ENCODE measurements around the gene USP49. TPM values are rescaled to one million over a fixed set of nuclear protein-coding genes. Genes with fewer than 3 reads are reported as not detected.
A peak's percentile ranks its signal among the peaks of the same experiment; 100 is the strongest.

Gene USP49
- total RNA-seq, 1 experiment from 2014 or later = 2.3 TPM

GRCh38 chr6:41927253-41927652 lies 32.1 kb upstream of the USP49 start:
- no peak for DNase-seq
- peaks cover 13% of the 10 kb centered on the region for H3K4me1 ChIP-seq (ENCODE audit: insufficient read depth, low read length)
- no peak overlapping the region for H2AFZ ChIP-seq (ENCODE audit: low read length)
- peaks cover 66% of the 10 kb centered on the region for H3K36me3 ChIP-seq (ENCODE audit: low read depth, low read length)
- POLR2A ChIA-PET (ENCODE audit: unreplicated experiment) = no interaction called here
- no peak for TF ChIP-seq EZH2phosphoT487 (IDR thresholded peaks at IDR 0.05; ENCODE audit: borderline replicate concordance, low read length)
- TF ChIP-seq EZH2 (IDR thresholded peaks at IDR 0.05; ENCODE audit: low read length, unreplicated experiment) = no peak
- no peak for TF ChIP-seq CTCF (conservative IDR thresholded peaks at IDR 0.05; ENCODE audit: low read depth, low read length)
- intact Hi-C loops (cut with micrococcal nuclease) = no loop called here
- H4K20me1 ChIP-seq (ENCODE audit: low read length) = peaks cover 16% of the 10 kb centered on the region; the same call in 1 of the 2 replicates
- H3K27me3 ChIP-seq (ENCODE audit: low read length) = no peaks in the 10 kb centered on the region
- H3K9ac ChIP-seq (ENCODE audit: low read length) = no peak overlapping the region
- peaks cover 66% of the 10 kb centered on the region for H3K79me2 ChIP-seq (ENCODE audit: low read length)
- no peak overlapping the region for H3K27ac ChIP-seq (ENCODE audit: low read length)
- BruUV-seq (replicated peaks) = no TSS peak
- no peaks in the 10 kb centered on the region for H3K9me3 ChIP-seq (ENCODE audit: low read length)
- H3K4me2 ChIP-seq (ENCODE audit: low read length) = no peak overlapping the region
- ATAC-seq = no peak
- H3K9me2 ChIP-seq (replicated peaks; ENCODE audit: low read length) = no peaks in the 10 kb centered on the region
- H3F3A ChIP-seq (ENCODE audit: low read length, unreplicated experiment) = no peaks in the 10 kb centered on the region
- no peak overlapping the region for H3K4me3 ChIP-seq (ENCODE audit: low read length)
- CTCF ChIA-PET = no interaction called here

GRCh38 chr6:41922154-41922553 lies 27.0 kb upstream of the USP49 start:
- TF ChIP-seq EZH2 (IDR thresholded peaks at IDR 0.05; ENCODE audit: low read length, unreplicated experiment) (no peak), EZH2phosphoT487 (IDR thresholded peaks at IDR 0.05; ENCODE audit: borderline replicate concordance, low read length) (no peak)
- POLR2A ChIA-PET (ENCODE audit: unreplicated experiment) = interaction anchor here (0.6 to 1.6 kb wide), 2 partner anchors 26 to 127 kb away, joined by 3 to 5 read pairs; no protein-coding TSS in a partner anchor

GRCh38 chr6:41921712-41921998 lies 26.5 kb upstream of the USP49 start:
- peak overlapping the region; percentile 91 for H2AFZ ChIP-seq (ENCODE audit: low read length)
- ChIA-PET POLR2A (ENCODE audit: unreplicated experiment) (interaction anchor here (0.6 to 1.6 kb wide), 4 partner anchors 26 to 134 kb away, joined by 3 to 10 read pairs (median 6); partner anchors contain the start of gene TOMM6), CTCF (interaction anchor here (0.8 to 1.0 kb wide), 3 partner anchors 15 to 135 kb away, joined by 3 to 6 read pairs (median 5); no protein-coding TSS in a partner anchor)
- H3K4me2 ChIP-seq (ENCODE audit: low read length) = peak overlapping the region; percentile 96
- H3K27me3 ChIP-seq (ENCODE audit: low read length) = no peaks in the 10 kb centered on the region
- H3K9me2 ChIP-seq (replicated peaks; ENCODE audit: low read length) = no peaks in the 10 kb centered on the region
- TF ChIP-seq CTCF (conservative IDR thresholded peaks at IDR 0.05; ENCODE audit: low read depth, low read length) (no peak), EZH2phosphoT487 (IDR thresholded peaks at IDR 0.05; ENCODE audit: borderline replicate concordance, low read length) (no peak), EZH2 (IDR thresholded peaks at IDR 0.05; ENCODE audit: low read length, unreplicated experiment) (no peak)
- peak; percentile 3; the same call in 1 of the 2 replicates for ATAC-seq
- peaks cover 77% of the 10 kb centered on the region for H3K79me2 ChIP-seq (ENCODE audit: low read length)
- H3K36me3 ChIP-seq (ENCODE audit: low read depth, low read length) = peaks cover 12% of the 10 kb centered on the region; the same call in 1 of the 2 replicates
- BruUV-seq (replicated peaks) = no TSS peak
- peaks cover 37% of the 10 kb centered on the region for H3K4me1 ChIP-seq (ENCODE audit: insufficient read depth, low read length)
- peak overlapping the region; percentile 99 for H3K4me3 ChIP-seq (ENCODE audit: low read length)
- H4K20me1 ChIP-seq (ENCODE audit: low read length) = peaks cover 9% of the 10 kb centered on the region; the same call in 1 of the 2 replicates
- intact Hi-C loops (cut with micrococcal nuclease) = loop anchor here (1.0 to 5.0 kb wide), 4 partner anchors 26 to 134 kb away; partner anchors contain the start of genes TOMM6 and USP49
- DNase-seq = no peak
- H3K9ac ChIP-seq (ENCODE audit: low read length) = peak overlapping the region; percentile 100
- no peaks in the 10 kb centered on the region for H3K9me3 ChIP-seq (ENCODE audit: low read length)
- H3F3A ChIP-seq (ENCODE audit: low read length, unreplicated experiment) = peaks cover 4% of the 10 kb centered on the region
- peak overlapping the region; percentile 89 for H3K27ac ChIP-seq (ENCODE audit: low read length)

More at GRCh38 chr6:41922154-41922553, 27.0 kb upstream of the USP49 start:
- Histone ChIP-seq H4K20me1 (ENCODE audit: low read length) (peaks cover 9% of the 10 kb centered on the region; the same call in 1 of the 2 replicates), H3K4me1 (ENCODE audit: insufficient read depth, low read length) (peaks cover 34% of the 10 kb centered on the region), H3F3A (ENCODE audit: low read length, unreplicated experiment) (peaks cover 4% of the 10 kb centered on the region), H2AFZ (ENCODE audit: low read length) (peak overlapping the region; percentile 91; the same call in 1 of the 2 replicates), H3K9me2 (replicated peaks; ENCODE audit: low read length) (no peaks in the 10 kb centered on the region), H3K27ac (ENCODE audit: low read length) (peak overlapping the region; percentile 89), H3K36me3 (ENCODE audit: low read depth, low read length) (peaks cover 15% of the 10 kb centered on the region), H3K27me3 (ENCODE audit: low read length) (no peaks in the 10 kb centered on the region), H3K4me3 (ENCODE audit: low read length) (peak overlapping the region; percentile 99), H3K4me2 (ENCODE audit: low read length) (peak overlapping the region; percentile 96), H3K79me2 (ENCODE audit: low read length) (peaks cover 77% of the 10 kb centered on the region), H3K9ac (ENCODE audit: low read length) (peak overlapping the region; percentile 100), H3K9me3 (ENCODE audit: low read length) (no peaks in the 10 kb centered on the region)
- intact Hi-C loops (cut with micrococcal nuclease) = loop anchor here (5.0 kb wide), 2 partner anchors 120 to 125 kb away; no protein-coding TSS in a partner anchor
- CTCF ChIA-PET = no interaction called here
- BruUV-seq (replicated peaks) = no TSS peak
- ATAC-seq (no peak), DNase-seq (no peak)

Measured in PC-3 (cell line).